SK-N-SH treated with all-trans-retinoic acid at 6 μM for 48 hours (cell line): Measurements from ENCODE around the gene DUOX2.
"Not testable (repeated sequence)": the region's sequence is repeated elsewhere in the genome, so short reads cannot be mapped to it uniquely, and the experiment has no call there.

Experiments
- ATAC-seq: fragments of 200-7000 bp; cut with Tn5 transposase; 3 replicates; pipeline ENCODE4 v1.9.1; 2020; ENCODE audit warnings: mild to moderate bottlenecking, moderate library complexity
- ARNTL ChIP-seq: fragments of 450-650 bp; formaldehyde crosslinking; IDR thresholded peaks from 2 replicates; pipeline ENCODE4 v1.5.0; 2020; ENCODE audit warnings: low read depth, mild to moderate bottlenecking, moderate library complexity, borderline replicate concordance
- BACH2 ChIP-seq: fragments of 250-450 bp; sonication (Bioruptor Pico); IDR thresholded peaks from 2 replicates; pipeline ENCODE4 v1.9.0; 2021; ENCODE audit warnings: mild to moderate bottlenecking, borderline replicate concordance
- CREB5 ChIP-seq: fragments of 250-450 bp; sonication (Bioruptor Pico); IDR thresholded peaks from 2 replicates; pipeline ENCODE4 v1.5.1; 2020; ENCODE audit warnings: low read depth, mild to moderate bottlenecking, moderate library complexity
- CSDC2 ChIP-seq: fragments of 250-450 bp; sonication (Bioruptor Pico); IDR thresholded peaks from 2 replicates; pipeline ENCODE4 v1.5.0; 2020; ENCODE audit warnings: mild to moderate bottlenecking, moderate library complexity
- ESRRG ChIP-seq: fragments of 250-450 bp; sonication (Bioruptor Pico); IDR thresholded peaks from 2 replicates; pipeline ENCODE4 v1.6.1; 2021; ENCODE audit warnings: mild to moderate bottlenecking
- GLIS3 ChIP-seq: fragments of 250-450 bp; sonication (Bioruptor Pico); IDR thresholded peaks from 2 replicates; pipeline ENCODE4 v1.5.0; 2020; ENCODE audit warnings: mild to moderate bottlenecking, moderate library complexity
- ISL1 ChIP-seq: fragments of 250-450 bp; sonication (Bioruptor Pico); IDR thresholded peaks from 2 replicates; pipeline ENCODE4 v2.1.2; 2022; ENCODE audit warnings: mild to moderate bottlenecking, moderate library complexity
- OSR1 ChIP-seq: fragments of 250-450 bp; sonication (Bioruptor Pico); IDR thresholded peaks from 2 replicates; pipeline ENCODE4 v1.8.0; 2022; ENCODE audit warnings: moderate library complexity, mild to moderate bottlenecking, inconsistent platforms
- PATZ1 ChIP-seq: fragments of 250-450 bp; sonication (Bioruptor Pico); IDR thresholded peaks from 2 replicates; pipeline ENCODE4 v1.8.0; 2020; ENCODE audit warnings: mild to moderate bottlenecking, moderate library complexity, borderline replicate concordance
- PPARA ChIP-seq: fragments of 250-450 bp; sonication (Bioruptor Pico); IDR thresholded peaks from 2 replicates; pipeline ENCODE4 v1.5.0; 2020; ENCODE audit warnings: mild to moderate bottlenecking, borderline replicate concordance
- RARB ChIP-seq: fragments of 250-450 bp; sonication (Bioruptor Pico); IDR thresholded peaks from 2 replicates; pipeline ENCODE4 v1.8.0; 2021; ENCODE audit warnings: mild to moderate bottlenecking, moderate library complexity
- SNAI2 ChIP-seq: fragments of 250-450 bp; sonication (Bioruptor Pico); IDR thresholded peaks from 2 replicates; pipeline ENCODE4 v1.5.0; 2020; ENCODE audit warnings: mild to moderate bottlenecking, moderate library complexity
- TCF4 ChIP-seq: fragments of 250-450 bp; sonication (Bioruptor Pico); IDR thresholded peaks from 2 replicates; pipeline ENCODE4 v1.8.0; 2021; ENCODE audit warnings: mild to moderate bottlenecking, moderate library complexity, borderline replicate concordance
- TOX ChIP-seq: fragments of 250-450 bp; sonication (Bioruptor Pico); IDR thresholded peaks from 2 replicates; pipeline ENCODE4 v1.8.0; 2021; ENCODE audit warnings: mild to moderate bottlenecking, moderate library complexity, borderline replicate concordance
- TSHZ2 ChIP-seq: fragments of 250-450 bp; sonication (Bioruptor Pico); IDR thresholded peaks from 2 replicates; pipeline ENCODE4 v1.5.0; 2020; ENCODE audit warnings: mild to moderate bottlenecking, moderate library complexity
- ZC3H10 ChIP-seq: fragments of 250-450 bp; sonication (Bioruptor Pico); IDR thresholded peaks from 2 replicates; pipeline ENCODE4 v1.5.1; 2021; ENCODE audit warnings: mild to moderate bottlenecking, moderate library complexity
- ZFP3 ChIP-seq: fragments of 250-450 bp; sonication (Bioruptor Pico); IDR thresholded peaks from 2 replicates; pipeline ENCODE4 v1.5.0; 2020; ENCODE audit warnings: mild to moderate bottlenecking, moderate library complexity
- ZFP30 ChIP-seq: fragments of 450-650 bp; formaldehyde crosslinking; IDR thresholded peaks from 2 replicates; pipeline ENCODE4 v1.5.0; 2022; ENCODE audit warnings: mild to moderate bottlenecking, moderate library complexity
- ZNF565 ChIP-seq: fragments of 450-650 bp; formaldehyde crosslinking; conservative IDR thresholded peaks from 2 replicates; pipeline ENCODE4 v1.5.0; 2020; ENCODE audit warnings: low read depth, mild to moderate bottlenecking, moderate library complexity
- ZNF70 ChIP-seq: fragments of 450-650 bp; formaldehyde crosslinking; IDR thresholded peaks from 2 replicates; pipeline ENCODE4 v1.5.0; 2020; ENCODE audit warnings: mild to moderate bottlenecking, moderate library complexity
- ZNF8 ChIP-seq: fragments of 450-650 bp; formaldehyde crosslinking; IDR thresholded peaks from 2 replicates; pipeline ENCODE4 v1.5.0; 2020; ENCODE audit warnings: mild to moderate bottlenecking, moderate library complexity
- TF ChIP-seq, protein P1 (sequence below): fragments of 250-450 bp; sonication (Bioruptor Pico); IDR thresholded peaks from 2 replicates; pipeline ENCODE4 v1.8.0; 2021; ENCODE audit warnings: low read depth, mild to moderate bottlenecking, moderate library complexity, borderline replicate concordance

The DUOX2 gene

GRCh38 chr15:45105586-45105985 lies 8.4 kb downstream of the DUOX2 start:
- TF ChIP-seq TCF4 (no peak), CSDC2 (CRISPR knock-in tag) (no peak)
- TF ChIP-seq, protein P1, sequence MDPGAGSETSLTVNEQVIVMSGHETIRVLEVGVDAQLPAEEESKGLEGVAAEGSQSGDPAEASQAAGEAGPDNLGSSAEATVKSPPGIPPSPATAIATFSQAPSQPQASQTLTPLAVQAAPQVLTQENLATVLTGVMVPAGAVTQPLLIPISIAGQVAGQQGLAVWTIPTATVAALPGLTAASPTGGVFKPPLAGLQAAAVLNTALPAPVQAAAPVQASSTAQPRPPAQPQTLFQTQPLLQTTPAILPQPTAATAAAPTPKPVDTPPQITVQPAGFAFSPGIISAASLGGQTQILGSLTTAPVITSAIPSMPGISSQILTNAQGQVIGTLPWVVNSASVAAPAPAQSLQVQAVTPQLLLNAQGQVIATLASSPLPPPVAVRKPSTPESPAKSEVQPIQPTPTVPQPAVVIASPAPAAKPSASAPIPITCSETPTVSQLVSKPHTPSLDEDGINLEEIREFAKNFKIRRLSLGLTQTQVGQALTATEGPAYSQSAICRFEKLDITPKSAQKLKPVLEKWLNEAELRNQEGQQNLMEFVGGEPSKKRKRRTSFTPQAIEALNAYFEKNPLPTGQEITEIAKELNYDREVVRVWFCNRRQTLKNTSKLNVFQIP (CRISPR knock-in tag), result no peak
- TF ChIP-seq, all 23 proteins: peak for 0

GRCh38 chr15:45104170-45104569 lies 9.8 kb downstream of the DUOX2 start:
- not testable (repeated sequence) for ATAC-seq

More at GRCh38 chr15:45105586-45105985, 8.4 kb downstream of the DUOX2 start:
- no peak for ATAC-seq

GRCh38 chr15:45102226-45102625 lies 11.7 kb downstream of the DUOX2 start:
- ATAC-seq, result no peak

DNA sequence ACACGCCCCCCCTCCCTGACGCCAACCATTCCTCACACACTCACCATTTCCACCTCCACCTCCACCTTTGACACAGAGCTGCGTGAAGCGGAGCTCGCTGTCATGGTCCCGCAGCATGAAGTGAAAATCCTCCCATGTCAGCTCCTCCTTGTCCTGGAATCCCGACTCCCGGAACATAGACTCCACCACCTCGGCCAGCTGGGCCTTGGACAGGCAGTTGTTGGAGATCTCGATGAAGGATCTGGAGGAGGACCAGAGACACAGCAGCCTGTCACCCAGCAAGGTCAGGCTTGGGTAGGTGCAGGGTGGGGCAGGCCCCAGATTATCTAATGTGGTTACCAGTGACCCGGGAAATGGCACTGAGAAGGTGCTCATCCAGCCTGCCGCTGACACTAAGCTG lies 12.2 kb downstream of the DUOX2 start:
- no peak for ATAC-seq
- TF ChIP-seq TSHZ2 (CRISPR knock-in tag), result no peak
- TF ChIP-seq CREB5 (CRISPR knock-in tag), result no peak
- no peak for TF ChIP-seq BACH2 (CRISPR knock-in tag)
- TF ChIP-seq SNAI2 (CRISPR knock-in tag), result no peak
- no peak for TF ChIP-seq ZFP3 (CRISPR knock-in tag)
- TF ChIP-seq CSDC2 (CRISPR knock-in tag), result no peak
- TF ChIP-seq OSR1, result no peak
- no peak for TF ChIP-seq ZNF565 (CRISPR knock-in tag)
- TF ChIP-seq ESRRG, result no peak
- TF ChIP-seq ZC3H10 (CRISPR knock-in tag), result no peak
- no peak for TF ChIP-seq ISL1
- TF ChIP-seq TOX (CRISPR knock-in tag), result no peak
- no peak for TF ChIP-seq TCF4
- TF ChIP-seq PPARA (CRISPR knock-in tag), result no peak
- TF ChIP-seq PATZ1 (CRISPR knock-in tag), result no peak
- no peak for TF ChIP-seq ZNF8
- no peak for TF ChIP-seq ZNF70 (CRISPR knock-in tag)

More at GRCh38 chr15:45102226-45102625, 11.7 kb downstream of the DUOX2 start:
- TF ChIP-seq ZNF8 (no peak), CREB5 (CRISPR knock-in tag) (no peak), ZNF70 (CRISPR knock-in tag) (no peak), ISL1 (no peak), SNAI2 (CRISPR knock-in tag) (no peak), PPARA (CRISPR knock-in tag) (no peak), RARB (CRISPR knock-in tag) (no peak), ZC3H10 (CRISPR knock-in tag) (no peak), ZNF565 (CRISPR knock-in tag) (no peak), TOX (CRISPR knock-in tag) (no peak), GLIS3 (no peak), ESRRG (no peak), ZFP30 (CRISPR knock-in tag) (no peak), ARNTL (CRISPR knock-in tag) (no peak)
- TF ChIP-seq, all 23 proteins: peak for 0
